Measurements from ENCODE around the gene OR4D2.

OR4D2 gene

GRCh38 chr17:58176200-58176599 is 9.4 kb downstream of the OR4D2 start:
- no peak for DNase-seq

GRCh38 chr17:58181796-58182195 is 15.0 kb downstream of the OR4D2 start:
- no peak for DNase-seq

- DNase-seq, result no peak
Measured at GRCh38 chr17:58183514-58183913, 16.7 kb downstream of the OR4D2 start.

GRCh38 chr17:58184308-58184985 is 17.7 kb downstream of the OR4D2 start:
- DNase-seq, result no peak

GRCh38 chr17:58184986-58185761 is 18.4 kb downstream of the OR4D2 start:
- DNase-seq, result no peak

GRCh38 chr17:58186591-58186990 is 19.8 kb downstream of the OR4D2 start:
- no peak for DNase-seq

GRCh38 chr17:58187063-58187462 is 20.3 kb downstream of the OR4D2 start:
- DNase-seq, result no peak

GRCh38 chr17:58187675-58188074 is 20.9 kb downstream of the OR4D2 start:
- no peak for DNase-seq

GRCh38 chr17:58189436-58190146 is 22.8 kb downstream of the OR4D2 start:
- no peak for DNase-seq

- no peak for DNase-seq
Measured at GRCh38 chr17:58191241-58191896, 24.6 kb downstream of the OR4D2 start.

- DNase-seq, result no peak
Measured at GRCh38 chr17:58192612-58193011, 25.8 kb downstream of the OR4D2 start, which contains the start of gene EPX. TSS of gene EPX (plus strand) at chr17:58192726. CDS start at chr17:58192847, 121 bp downstream.

- no peak for DNase-seq
Measured at GRCh38 chr17:58193641-58194255, 27.0 kb downstream of the OR4D2 start.

GRCh38 chr17:58195518-58196123 is 28.8 kb downstream of the OR4D2 start:
- DNase-seq, result no peak

- no peak for DNase-seq
Measured at GRCh38 chr17:58196610-58197009, 29.8 kb downstream of the OR4D2 start.

- peak; percentile 59 for DNase-seq
Measured at GRCh38 chr17:58200024-58200633, 33.3 kb downstream of the OR4D2 start.

- no peak for DNase-seq
Measured at GRCh38 chr17:58202859-58203258, 36.1 kb downstream of the OR4D2 start.

- no peak for DNase-seq
Measured at GRCh38 chr17:58204796-58205195, 38.0 kb downstream of the OR4D2 start.

- no peak for DNase-seq
Measured at GRCh38 chr17:58205936-58206335, 39.2 kb downstream of the OR4D2 start.

GRCh38 chr17:58207451-58207850 is 40.7 kb downstream of the OR4D2 start:
- no peak for DNase-seq

- DNase-seq, result no peak
Measured at GRCh38 chr17:58208344-58208743, 41.6 kb downstream of the OR4D2 start.

GRCh38 chr17:58210922-58211321 is 44.1 kb downstream of the OR4D2 start:
- DNase-seq, result no peak

- DNase-seq, result no peak
Measured at GRCh38 chr17:58215685-58216084, 48.9 kb downstream of the OR4D2 start.

Data from right forelimb (tissue), 1 donor.